OCI-LY7 (cell line): Measurements from ENCODE around the gene DGKZ. TPM values are rescaled to one million over a fixed set of nuclear protein-coding genes. Genes with fewer than 3 reads are reported as not detected.

ENCODE experiments used
- BruUV-seq: library from RNA; stranded (reverse); fragments of 400-500 nt; replicated peaks from 2 replicates; lab custom pipeline; 2021; lab: Mats Ljungman, UMichigan
- CTCF ChIA-PET: fragments of 300-600 bp; sonication (Branson Sonifier 250); formaldehyde crosslinking; loops from one replicate; lab custom pipeline; 2022; ENCODE audit warnings: antibody characterized with exemption; ENCODE audit not compliant: unreplicated experiment; lab: Charles Lee
- POLR2A ChIA-PET: fragments of 300-600 bp; sonication (Branson Sonifier 250); formaldehyde crosslinking; loops from one replicate; lab custom pipeline; 2022; ENCODE audit warnings: antibody characterized with exemption; lab: Charles Lee
- DNase-seq: peaks from one replicate; pipeline ENCODE4 v3.0.0-alpha.2; 2015; ENCODE audit warnings: low spot score
- H2AFZ ChIP-seq: fragments of 200-600 bp; sonication (generic), shearing (Covaris generic); 2 replicates; pipeline ENCODE4 v1.6.1; 2014; ENCODE audit warnings: mild to moderate bottlenecking, antibody characterized with exemption, low read length, moderate library complexity
- H3K27ac ChIP-seq: fragments of 200-600 bp; sonication (generic); 2 replicates; pipeline ENCODE4 v1.5.1; 2014; ENCODE audit warnings: mixed run types, low read depth, mild to moderate bottlenecking, moderate library complexity, low read length, inconsistent platforms; ENCODE audit not compliant: poor library complexity, severe bottlenecking
- H3K36me3 ChIP-seq: fragments of 200-600 bp; sonication (generic); 2 replicates; pipeline ENCODE4 v1.6.1; 2014; ENCODE audit warnings: mild to moderate bottlenecking, antibody characterized with exemption, low read length, moderate library complexity, mixed read lengths; ENCODE audit not compliant: insufficient read depth
- H3K4me1 ChIP-seq: fragments of 200-600 bp; sonication (generic); 2 replicates; pipeline ENCODE4 v1.5.1; 2014; ENCODE audit warnings: mild to moderate bottlenecking, low read length; ENCODE audit not compliant: insufficient read depth, poor library complexity, severe bottlenecking
- H3K4me2 ChIP-seq: fragments of 200-600 bp; sonication (generic); 2 replicates; pipeline ENCODE4 v1.6.1; 2014; ENCODE audit warnings: mild to moderate bottlenecking, low read length
- H3K4me3 ChIP-seq: fragments of 200-600 bp; sonication (generic); 2 replicates; pipeline ENCODE4 v1.5.1; 2014; ENCODE audit warnings: mild to moderate bottlenecking, low read depth, low read length; ENCODE audit not compliant: poor library complexity, severe bottlenecking
- H3K79me2 ChIP-seq: fragments of 200-600 bp; sonication (generic); 2 replicates; pipeline ENCODE4 v1.6.1; 2016; ENCODE audit warnings: low read depth, mild to moderate bottlenecking, low read length, moderate library complexity, mixed read lengths; ENCODE audit not compliant: insufficient read depth
- H3K9me2 ChIP-seq: fragments of 200-600 bp; sonication (generic); 2 replicates; pipeline ENCODE4 v1.6.1; 2016; ENCODE audit warnings: mild to moderate bottlenecking, low read length, mixed read lengths; ENCODE audit not compliant: insufficient read depth
- H3K9me3 ChIP-seq: fragments of 200-600 bp; sonication (generic); 2 replicates; pipeline ENCODE4 v1.6.1; 2014; ENCODE audit warnings: mild to moderate bottlenecking, mixed run types, low read length, mixed read lengths
- H4K20me1 ChIP-seq: fragments of 200-600 bp; sonication (generic); 2 replicates; pipeline ENCODE4 v1.6.1; 2014; ENCODE audit warnings: mild to moderate bottlenecking, antibody characterized with exemption, low read length, moderate library complexity, mixed read lengths; ENCODE audit not compliant: insufficient read depth
- CTCF ChIP-seq: fragments of 200-600 bp; sonication (generic); conservative IDR thresholded peaks from 2 replicates; pipeline ENCODE4 v1.5.1; 2014; ENCODE audit warnings: mild to moderate bottlenecking, antibody characterized with exemption, low read length, moderate library complexity, mixed read lengths
- EZH2phosphoT487 ChIP-seq: fragments of 200-600 bp; sonication (generic); IDR thresholded peaks from 2 replicates; pipeline ENCODE4 v1.6.1; 2018; ENCODE audit warnings: low read depth, borderline replicate concordance, mild to moderate bottlenecking, mixed run types, antibody characterized with exemption, low read length, moderate library complexity, mixed read lengths
- intact Hi-C: fragments of 100-400 bp; cut with micrococcal nuclease; formaldehyde crosslinking; loops from one replicate; pipeline ENCODE4 v1.10.0; 2022; ENCODE audit not compliant: unreplicated experiment
- total RNA-seq, 2 experiments: library from RNA; depleted of rRNA in 1 of 2; stranded (reverse); fragments of >200 nt in 1 of 2; shearing (Covaris generic) in 1 of 2; gene quantifications; 2 replicates each; pipeline ENCODE4 v1.2.3, GENCODE V29; 2014 to 2022

The DGKZ gene
- total RNA-seq, 2 experiments from 2014 or later = 134 to 141 TPM

GRCh38 chr11:46304605-46305179 is 42.6 kb upstream of the DGKZ start:
- peak overlapping the region; percentile 36; the same call in 1 of the 2 replicates for H2AFZ ChIP-seq
- TF ChIP-seq EZH2phosphoT487 (no peak), CTCF (no peak)
- no peaks in the 10 kb centered on the region for H3K79me2 ChIP-seq
- BruUV-seq = no TSS peak
- no peaks in the 10 kb centered on the region for H3K9me2 ChIP-seq
- H4K20me1 ChIP-seq = no peaks in the 10 kb centered on the region
- H3K4me2 ChIP-seq = no peak overlapping the region
- H3K27ac ChIP-seq = no peak overlapping the region
- CTCF ChIA-PET = no interaction called here
- intact Hi-C loops = no loop called here
- POLR2A ChIA-PET = no interaction called here
- no peaks in the 10 kb centered on the region for H3K9me3 ChIP-seq
- no peaks in the 10 kb centered on the region for H3K36me3 ChIP-seq
- DNase-seq = no peak
- no peak overlapping the region for H3K4me3 ChIP-seq
- peaks cover 3% of the 10 kb centered on the region for H3K4me1 ChIP-seq

- Histone ChIP-seq H3K79me2 (no peaks in the 10 kb centered on the region), H3K9me2 (no peaks in the 10 kb centered on the region), H2AFZ (0 out of 2 replicates have a peak overlapping the region, but pooled peaks have one; percentile 36), H3K27ac (no peak overlapping the region), H3K36me3 (no peaks in the 10 kb centered on the region), H3K9me3 (no peaks in the 10 kb centered on the region), H3K4me3 (no peak overlapping the region), H4K20me1 (no peaks in the 10 kb centered on the region), H3K4me2 (no peak overlapping the region), H3K4me1 (peaks cover 6% of the 10 kb centered on the region)
- no TSS peak for BruUV-seq
- peak; percentile 37 for DNase-seq
- intact Hi-C loops = no loop called here
- CTCF ChIA-PET = no interaction called here
- POLR2A ChIA-PET = no interaction called here
- TF ChIP-seq CTCF (0 out of 2 replicates have a peak, but pooled peaks have one; percentile 21), EZH2phosphoT487 (no peak)
These were observed 42.0 kb upstream of the DGKZ start for GRCh38 chr11:46305295-46305694.

GRCh38 chr11:46306296-46306853 is 40.9 kb upstream of the DGKZ start:
- no peaks in the 10 kb centered on the region for H3K79me2 ChIP-seq
- DNase-seq = no peak
- ChIA-PET POLR2A (interaction anchor here (1.1 kb wide), 1 partner anchor 63 kb away, joined by 4 read pairs; no protein-coding TSS in a partner anchor), CTCF (no interaction called here)
- H3K4me2 ChIP-seq = no peak overlapping the region
- intact Hi-C loops = no loop called here
- no peak for TF ChIP-seq CTCF
- no peak for TF ChIP-seq EZH2phosphoT487
- H3K36me3 ChIP-seq = no peaks in the 10 kb centered on the region
- H3K9me3 ChIP-seq = no peaks in the 10 kb centered on the region
- peaks cover 6% of the 10 kb centered on the region for H3K4me1 ChIP-seq
- BruUV-seq = no TSS peak
- no peaks in the 10 kb centered on the region for H4K20me1 ChIP-seq
- no peak overlapping the region for H2AFZ ChIP-seq
- H3K9me2 ChIP-seq = no peaks in the 10 kb centered on the region
- no peak overlapping the region for H3K27ac ChIP-seq
- no peak overlapping the region for H3K4me3 ChIP-seq
